ENCODE data around the gene GTPBP10. TPM values are rescaled to one million over a fixed set of nuclear protein-coding genes. Genes with fewer than 3 reads are reported as not detected.
"Not testable (repeated sequence)": the region's sequence is repeated elsewhere in the genome, so short reads cannot be mapped to it uniquely, and the experiment has no call there.

The GTPBP10 gene
- total and polyA plus RNA-seq, 2 donors (not counting 1 experiment from before 2014, with no cell fraction given): 13.4 to 24.7 TPM

- Histone ChIP-seq H3K79me2 (ENCODE audit: control insufficient read depth, insufficient read depth, low read length) (no peaks in the 10 kb centered on the region), H3K4me2 (ENCODE audit: extremely low read depth, insufficient read depth, low read length) (no peak overlapping the region), H3K27ac (ENCODE audit: insufficient read depth, low read length) (no peak overlapping the region), H3K9me3 (ENCODE audit: control insufficient read depth, insufficient read depth, low read depth, low read length) (no peaks in the 10 kb centered on the region), H3K4me3 (replicated peaks in 1 of 4; ENCODE audit: control extremely low read depth in 1 of 4, insufficient read depth in 1 of 4, low read depth in 3 of 4, low read length in 4 of 4) (no peak overlapping the region), H3K9ac (ENCODE audit: insufficient read depth, low read length) (no peak overlapping the region), H2AFZ (ENCODE audit: low read length) (no peak overlapping the region), H3K27me3 (ENCODE audit: control insufficient read depth, insufficient read depth, low read length) (peaks cover 9% of the 10 kb centered on the region), H3K36me3 (ENCODE audit: control insufficient read depth, insufficient read depth, low read length) (no peaks in the 10 kb centered on the region), H4K20me1 (ENCODE audit: control insufficient read depth, extremely low read depth, insufficient read depth, low read length) (no peaks in the 10 kb centered on the region), H3K4me1 (ENCODE audit: control insufficient read depth, extremely low read depth, insufficient read depth, low read length) (no peaks in the 10 kb centered on the region)
- no peak for DNase-seq (ENCODE audit: low read depth in 2 of 2)
- TF ChIP-seq EZH2 (IDR thresholded peaks at IDR 0.05; ENCODE audit: low read length, missing control alignments) (no peak), CTCF (conservative IDR thresholded peaks at IDR 0.05 in 1 of 2, IDR thresholded peaks at IDR 0.05 in 1 of 2; ENCODE audit: low read depth in 1 of 2, low read length in 2 of 2) (no peak)
These were observed 20.0 kb upstream of the GTPBP10 start for GRCh38 chr7:90326500-90326899.

GRCh38 chr7:90334193-90334843 is 12.2 kb upstream of the GTPBP10 start:
- Histone ChIP-seq H3K9me3 (ENCODE audit: control insufficient read depth, insufficient read depth, low read depth, low read length) (no peaks in the 10 kb centered on the region), H4K20me1 (ENCODE audit: control insufficient read depth, extremely low read depth, insufficient read depth, low read length) (no peaks in the 10 kb centered on the region), H3K4me3 (replicated peaks in 1 of 4; ENCODE audit: control extremely low read depth in 1 of 4, insufficient read depth in 1 of 4, low read depth in 3 of 4, low read length in 4 of 4) (no peak overlapping the region), H3K27ac (ENCODE audit: insufficient read depth, low read length) (no peak overlapping the region), H3K27me3 (ENCODE audit: control insufficient read depth, insufficient read depth, low read length) (no peaks in the 10 kb centered on the region), H3K79me2 (ENCODE audit: control insufficient read depth, insufficient read depth, low read length) (no peaks in the 10 kb centered on the region), H3K4me2 (ENCODE audit: extremely low read depth, insufficient read depth, low read length) (no peak overlapping the region), H3K36me3 (ENCODE audit: control insufficient read depth, insufficient read depth, low read length) (no peaks in the 10 kb centered on the region), H3K9ac (ENCODE audit: insufficient read depth, low read length) (no peak overlapping the region), H3K4me1 (ENCODE audit: control insufficient read depth, extremely low read depth, insufficient read depth, low read length) (no peaks in the 10 kb centered on the region), H2AFZ (ENCODE audit: low read length) (no peak overlapping the region)
- TF ChIP-seq EZH2 (IDR thresholded peaks at IDR 0.05; ENCODE audit: low read length, missing control alignments) (no peak), CTCF (conservative IDR thresholded peaks at IDR 0.05 in 1 of 2, IDR thresholded peaks at IDR 0.05 in 1 of 2; ENCODE audit: low read depth in 1 of 2, low read length in 2 of 2) (no peak)
- no peak for DNase-seq (ENCODE audit: low read depth in 2 of 2)

GRCh38 chr7:90334926-90335325 is 11.6 kb upstream of the GTPBP10 start:
- not testable (repeated sequence) for H3K79me2 ChIP-seq (ENCODE audit: control insufficient read depth, insufficient read depth, low read length); H3K27me3 ChIP-seq (ENCODE audit: control insufficient read depth, insufficient read depth, low read length); H3K4me2 ChIP-seq (ENCODE audit: extremely low read depth, insufficient read depth, low read length); H3K27ac ChIP-seq (ENCODE audit: insufficient read depth, low read length); H3K4me1 ChIP-seq (ENCODE audit: control insufficient read depth, extremely low read depth, insufficient read depth, low read length); DNase-seq (ENCODE audit: low read depth in 2 of 2); H3K4me3 ChIP-seq (replicated peaks in 1 of 4; ENCODE audit: control extremely low read depth in 1 of 4, insufficient read depth in 1 of 4, low read depth in 3 of 4, low read length in 4 of 4); H2AFZ ChIP-seq (ENCODE audit: low read length); H3K9ac ChIP-seq (ENCODE audit: insufficient read depth, low read length); H3K36me3 ChIP-seq (ENCODE audit: control insufficient read depth, insufficient read depth, low read length); H3K9me3 ChIP-seq (ENCODE audit: control insufficient read depth, insufficient read depth, low read depth, low read length); H4K20me1 ChIP-seq (ENCODE audit: control insufficient read depth, extremely low read depth, insufficient read depth, low read length)

Data from fibroblast of lung (primary cell).